ENCODE data around the gene SUV39H2. TPM values are rescaled to one million over a fixed set of nuclear protein-coding genes. Genes with fewer than 3 reads are reported as not detected.

The SUV39H2 gene
- polyA plus RNA-seq, 1 experiment = 9.0 TPM

DNA sequence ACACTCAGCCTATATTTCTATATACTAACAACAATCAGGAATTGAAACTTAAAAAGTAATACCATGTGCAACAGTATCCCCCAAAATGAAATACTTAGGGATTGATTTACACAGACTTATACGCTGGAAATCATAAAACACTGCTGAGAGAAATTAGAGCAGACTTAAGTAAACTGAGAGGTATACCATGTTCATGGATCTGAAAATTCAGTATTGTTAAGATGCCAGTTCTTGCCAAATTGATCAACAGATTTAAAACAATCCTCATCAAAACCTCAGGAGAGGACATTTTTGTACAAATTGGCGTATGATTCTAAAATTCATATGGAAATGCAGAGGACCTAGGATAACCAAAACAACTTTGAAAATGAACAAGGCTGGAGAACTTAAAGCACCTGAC is 37.9 kb downstream of the SUV39H2 start:
- ChIA-PET CTCF (no interaction called here), POLR2A (no interaction called here)
- TF ChIP-seq, protein P1, sequence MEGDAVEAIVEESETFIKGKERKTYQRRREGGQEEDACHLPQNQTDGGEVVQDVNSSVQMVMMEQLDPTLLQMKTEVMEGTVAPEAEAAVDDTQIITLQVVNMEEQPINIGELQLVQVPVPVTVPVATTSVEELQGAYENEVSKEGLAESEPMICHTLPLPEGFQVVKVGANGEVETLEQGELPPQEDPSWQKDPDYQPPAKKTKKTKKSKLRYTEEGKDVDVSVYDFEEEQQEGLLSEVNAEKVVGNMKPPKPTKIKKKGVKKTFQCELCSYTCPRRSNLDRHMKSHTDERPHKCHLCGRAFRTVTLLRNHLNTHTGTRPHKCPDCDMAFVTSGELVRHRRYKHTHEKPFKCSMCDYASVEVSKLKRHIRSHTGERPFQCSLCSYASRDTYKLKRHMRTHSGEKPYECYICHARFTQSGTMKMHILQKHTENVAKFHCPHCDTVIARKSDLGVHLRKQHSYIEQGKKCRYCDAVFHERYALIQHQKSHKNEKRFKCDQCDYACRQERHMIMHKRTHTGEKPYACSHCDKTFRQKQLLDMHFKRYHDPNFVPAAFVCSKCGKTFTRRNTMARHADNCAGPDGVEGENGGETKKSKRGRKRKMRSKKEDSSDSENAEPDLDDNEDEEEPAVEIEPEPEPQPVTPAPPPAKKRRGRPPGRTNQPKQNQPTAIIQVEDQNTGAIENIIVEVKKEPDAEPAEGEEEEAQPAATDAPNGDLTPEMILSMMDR (IDR thresholded peaks at IDR 0.05; ENCODE audit: low read depth, low read length) = no peak
- Histone ChIP-seq H3K9me3 (ENCODE audit: control insufficient read depth, insufficient read depth, low read length) (peaks cover 4% of the 10 kb centered on the region; the same call in 1 of the 2 replicates), H3K4me3 (ENCODE audit: low read depth, low read length) (no peak overlapping the region), H3K27me3 (ENCODE audit: control insufficient read depth, insufficient read depth, low read length) (no peaks in the 10 kb centered on the region), H3K27ac (ENCODE audit: low read depth, low read length) (no peak overlapping the region)
- no peak for DNase-seq (ENCODE audit: low read depth, low spot score)

DNA sequence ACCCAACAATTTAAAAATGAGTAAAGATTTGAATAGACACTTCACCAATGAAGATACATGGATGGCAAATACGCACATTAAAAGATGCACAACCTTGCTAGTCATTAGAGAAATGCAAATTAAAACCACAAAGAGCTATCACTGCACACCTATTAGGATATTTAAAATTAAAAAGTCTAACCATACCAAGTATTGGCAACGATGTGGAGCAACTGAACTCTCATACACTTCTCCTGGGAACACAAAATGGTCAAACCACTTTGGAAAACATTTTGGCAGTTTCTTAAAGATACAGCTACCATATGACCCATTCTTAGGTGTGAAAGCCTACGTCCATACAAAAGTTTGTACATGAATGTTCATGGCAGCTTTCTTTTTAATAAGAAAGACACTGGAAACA is 39.2 kb downstream of the SUV39H2 start:
- DNase-seq (ENCODE audit: low read depth, low spot score) = no peak
- Histone ChIP-seq H3K4me3 (ENCODE audit: low read depth, low read length) (no peak overlapping the region), H3K27ac (ENCODE audit: low read depth, low read length) (no peak overlapping the region), H3K9me3 (ENCODE audit: control insufficient read depth, insufficient read depth, low read length) (peaks cover 4% of the 10 kb centered on the region; the same call in 1 of the 2 replicates), H3K27me3 (ENCODE audit: control insufficient read depth, insufficient read depth, low read length) (no peaks in the 10 kb centered on the region)
- ChIA-PET POLR2A (no interaction called here), CTCF (no interaction called here)
- TF ChIP-seq, protein P1 (IDR thresholded peaks at IDR 0.05; ENCODE audit: low read depth, low read length) = no peak

DNA sequence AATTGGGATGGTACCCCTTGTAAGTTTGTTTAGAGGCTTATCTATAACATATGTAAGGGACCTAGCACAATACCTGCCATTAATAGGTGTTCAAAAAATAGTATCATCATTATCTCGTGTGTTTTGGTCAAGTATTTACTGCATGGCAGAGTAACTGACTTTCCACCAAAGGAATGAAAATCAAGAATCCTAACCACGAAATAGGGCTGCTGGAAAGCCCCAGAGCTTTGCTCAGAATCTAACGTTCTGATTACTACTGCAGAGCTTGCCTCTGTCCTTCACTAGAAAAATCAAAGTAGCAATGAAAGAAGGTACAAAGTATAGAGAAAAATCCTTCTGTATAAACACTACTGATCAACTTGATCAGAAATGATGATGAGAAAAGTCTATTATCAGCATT is 40.3 kb downstream of the SUV39H2 start:
- Histone ChIP-seq H3K9me3 (ENCODE audit: control insufficient read depth, insufficient read depth, low read length) (peaks cover 4% of the 10 kb centered on the region; the same call in 1 of the 2 replicates), H3K4me3 (ENCODE audit: low read depth, low read length) (no peak overlapping the region), H3K27ac (ENCODE audit: low read depth, low read length) (no peak overlapping the region), H3K27me3 (ENCODE audit: control insufficient read depth, insufficient read depth, low read length) (no peaks in the 10 kb centered on the region)
- DNase-seq (ENCODE audit: low read depth, low spot score) = no peak
- CTCF ChIA-PET = no interaction called here
- POLR2A ChIA-PET = no interaction called here
- TF ChIP-seq, protein P1 (IDR thresholded peaks at IDR 0.05; ENCODE audit: low read depth, low read length) = no peak

DNA sequence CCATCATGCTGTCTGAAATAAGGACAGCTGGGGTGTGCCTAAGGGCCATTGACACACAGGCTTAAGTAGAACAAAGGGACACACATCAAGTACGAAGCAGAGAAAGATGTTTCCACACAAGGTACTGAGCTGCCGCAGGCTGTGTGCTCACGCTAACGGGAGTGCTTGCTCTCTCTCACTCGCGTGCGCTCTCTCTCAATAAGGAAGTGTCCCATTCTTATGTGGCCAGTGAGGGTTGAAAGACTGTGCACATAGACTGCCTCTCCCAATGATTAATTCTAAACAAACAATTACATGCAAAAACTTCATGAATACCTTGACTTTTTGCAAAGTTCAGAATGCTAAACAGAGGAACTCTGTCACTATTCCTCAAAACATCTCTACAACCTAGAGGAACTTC is 45.3 kb downstream of the SUV39H2 start:
- ChIA-PET CTCF (no interaction called here), POLR2A (interaction anchor here (0.6 kb wide), 1 partner anchor 22 kb away, joined by 3 read pairs; no protein-coding TSS in a partner anchor)
- DNase-seq (ENCODE audit: low read depth, low spot score) = no peak
- no peaks in the 10 kb centered on the region for H3K9me3 ChIP-seq (ENCODE audit: control insufficient read depth, insufficient read depth, low read length)
- no peak overlapping the region for H3K27ac ChIP-seq (ENCODE audit: low read depth, low read length)
- TF ChIP-seq, protein P1 (IDR thresholded peaks at IDR 0.05; ENCODE audit: low read depth, low read length) = no peak
- H3K27me3 ChIP-seq (ENCODE audit: control insufficient read depth, insufficient read depth, low read length) = no peaks in the 10 kb centered on the region
- H3K4me3 ChIP-seq (ENCODE audit: low read depth, low read length) = no peak overlapping the region

DNA sequence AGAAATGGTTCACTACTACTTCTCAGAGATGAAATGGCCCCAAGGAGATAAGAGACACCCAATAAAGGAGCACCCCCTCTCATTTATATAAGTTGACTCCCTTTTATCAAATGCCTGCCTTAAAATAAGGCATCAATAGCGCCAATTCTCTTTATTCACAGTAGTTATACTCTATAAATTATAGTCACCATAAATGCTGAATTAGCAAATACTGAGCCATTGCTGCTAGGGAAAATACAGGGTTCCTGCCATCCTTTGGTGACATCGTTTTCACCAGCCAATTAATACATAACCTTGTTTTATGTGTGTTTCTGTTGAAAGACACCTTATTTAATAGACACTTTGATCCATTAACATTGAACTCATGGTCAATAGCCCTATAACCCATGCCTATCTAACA is 46.6 kb downstream of the SUV39H2 start:
- Histone ChIP-seq H3K27ac (ENCODE audit: low read depth, low read length) (no peak overlapping the region), H3K27me3 (ENCODE audit: control insufficient read depth, insufficient read depth, low read length) (no peaks in the 10 kb centered on the region), H3K9me3 (ENCODE audit: control insufficient read depth, insufficient read depth, low read length) (no peaks in the 10 kb centered on the region), H3K4me3 (ENCODE audit: low read depth, low read length) (no peak overlapping the region)
- no peak for DNase-seq (ENCODE audit: low read depth, low spot score)
- ChIA-PET POLR2A (no interaction called here), CTCF (no interaction called here)
- TF ChIP-seq, protein P1 (IDR thresholded peaks at IDR 0.05; ENCODE audit: low read depth, low read length) = no peak

All from AG04450 (cell line).